CD14-positive monocyte (primary cell): ENCODE data around the gene RGS9. TPM values are rescaled to one million over a fixed set of nuclear protein-coding genes. Genes with fewer than 3 reads are reported as not detected.

Experiments used
- DNase-seq, 3 donors: peaks; one replicate each; pipeline ENCODE4 v3.0.0-alpha.2; 2011 to 2022
- H2AFZ ChIP-seq: 2 replicates; pipeline ENCODE4 v1.6.0; 2012; ENCODE audit warnings: mild to moderate bottlenecking, low read depth, low read length, inconsistent platforms; ENCODE audit not compliant: insufficient read depth, poor library complexity, severe bottlenecking
- H3K27ac ChIP-seq, 2 donors: 1 replicate in 1 of 2; 2 replicates in 1 of 2; pipeline ENCODE4 v1.5.1; 2012 to 2013; ENCODE audit warnings: low read length in 2 of 2, control low read depth in 1 of 2, inconsistent platforms in 1 of 2, low read depth in 1 of 2, mild to moderate bottlenecking in 1 of 2
- H3K27me3 ChIP-seq, 2 donors: one replicate each; pipeline versions ENCODE4 v1.6.0 to v1.6.1; 2011 to 2013; ENCODE audit warnings: low read length in 2 of 2; ENCODE audit not compliant: control insufficient read depth in 2 of 2, insufficient read depth in 2 of 2
- H3K36me3 ChIP-seq, 2 donors: replicated peaks in 1 of 2; 1 replicate in 1 of 2; 2 replicates in 1 of 2; pipeline versions ENCODE4 v1.5.1 to v1.6.1; 2012 to 2013; ENCODE audit warnings: low read length in 2 of 2, control low read depth in 1 of 2, inconsistent platforms in 1 of 2, mild to moderate bottlenecking in 1 of 2; ENCODE audit not compliant: insufficient read depth in 2 of 2, control insufficient read depth in 1 of 2
- H3K4me1 ChIP-seq, 2 donors: 1 replicate in 1 of 2; 2 replicates in 1 of 2; pipeline versions ENCODE4 v1.5.1 to v1.6.1; 2012 to 2013; ENCODE audit warnings: low read length in 2 of 2, control low read depth in 1 of 2, inconsistent platforms in 1 of 2, mild to moderate bottlenecking in 1 of 2, moderate library complexity in 1 of 2; ENCODE audit not compliant: insufficient read depth in 2 of 2, control insufficient read depth in 1 of 2
- H3K4me2 ChIP-seq: replicated peaks from 2 replicates; pipeline ENCODE3; 2012; ENCODE audit warnings: low read length, moderate library complexity, mild to moderate bottlenecking; ENCODE audit not compliant: poor library complexity, severe bottlenecking; ENCODE audit errors: extremely low read depth
- H3K4me3 ChIP-seq, 3 experiments: fragments of 200-600 bp in 1 of 3; sonication (generic) in 1 of 3; replicated peaks in 1 of 3; 1 replicate in 2 of 3; 2 replicates in 1 of 3; pipeline ENCODE4 v1.5.1; 2011 to 2013; ENCODE audit warnings: low read length in 3 of 3, mild to moderate bottlenecking in 3 of 3, control low read depth in 2 of 3, low read depth in 2 of 3, inconsistent platforms in 1 of 3, moderate library complexity in 1 of 3
- H3K79me2 ChIP-seq: 2 replicates; pipeline ENCODE4 v1.6.0; 2012; ENCODE audit warnings: mild to moderate bottlenecking, control low read depth, inconsistent platforms, low read length, moderate library complexity; ENCODE audit not compliant: insufficient read depth
- H3K9ac ChIP-seq: 2 replicates; pipeline ENCODE4 v1.6.0; 2017; ENCODE audit warnings: low read length, mild to moderate bottlenecking; ENCODE audit not compliant: insufficient read depth, poor library complexity, severe bottlenecking
- H3K9me3 ChIP-seq, 2 donors: replicated peaks in 1 of 2; 1 replicate in 1 of 2; 2 replicates in 1 of 2; pipeline versions ENCODE4 v1.5.1 to v1.6.1; 2012 to 2013; ENCODE audit warnings: low read length in 2 of 2, control low read depth in 1 of 2; ENCODE audit not compliant: control insufficient read depth in 1 of 2, insufficient read depth in 1 of 2
- H4K20me1 ChIP-seq: 2 replicates; pipeline ENCODE4 v1.6.0; 2012; ENCODE audit warnings: mild to moderate bottlenecking, low read length, control low read depth, moderate library complexity; ENCODE audit not compliant: insufficient read depth
- H3K27ac Mint-ChIP-seq, 7 donors: one replicate each; pipeline ENCODE4 v1.8.0; 2020; ENCODE audit warnings: mild to moderate bottlenecking in 7 of 7, mixed read lengths in 7 of 7, moderate library complexity in 6 of 7, inconsistent platforms in 2 of 7
- H3K27me3 Mint-ChIP-seq, 3 donors: one replicate each; pipeline ENCODE4 v1.8.0; 2021 to 2022; ENCODE audit warnings: low read depth in 3 of 3, mild to moderate bottlenecking in 3 of 3, mixed read lengths in 3 of 3, moderate library complexity in 3 of 3, inconsistent platforms in 1 of 3
- H3K36me3 Mint-ChIP-seq, 2 donors: one replicate each; pipeline ENCODE4 v1.8.0; 2020; ENCODE audit warnings: mixed read lengths in 2 of 2, inconsistent platforms in 1 of 2, mild to moderate bottlenecking in 1 of 2
- H3K4me1 Mint-ChIP-seq: one replicate; pipeline ENCODE4 v1.8.0; 2020; ENCODE audit warnings: mild to moderate bottlenecking, mixed read lengths
- H3K4me3 Mint-ChIP-seq, 2 donors: one replicate each; pipeline ENCODE4 v1.8.0; 2020; ENCODE audit warnings: mild to moderate bottlenecking in 2 of 2, mixed read lengths in 2 of 2, moderate library complexity in 1 of 2
- H3K9me3 Mint-ChIP-seq, 7 donors: one replicate each; pipeline ENCODE4 v1.8.0; 2020 to 2022; ENCODE audit warnings: mixed read lengths in 7 of 7, mild to moderate bottlenecking in 6 of 7, moderate library complexity in 6 of 7, inconsistent platforms in 2 of 7
- CTCF ChIP-seq: fragments of 200-600 bp; IDR thresholded peaks from one replicate; pipeline ENCODE4 v1.8.0; 2022; ENCODE audit warnings: antibody characterized with exemption, mild to moderate bottlenecking
- WGBS: methylation state at CpG from one replicate; pipeline ENCODE4 v1.1.5; 2013; ENCODE audit warnings: missing lambda C conversion rate; ENCODE audit not compliant: insufficient coverage; 5-methylcytosine and 5-hydroxymethylcytosine counted together
- intact Hi-C, 2 donors: fragments of 100-400 bp; cut with micrococcal nuclease; formaldehyde crosslinking; loops; one replicate each; pipeline versions ENCODE4 v1.15.0 to v1.15.1; 2023
- polyA plus RNA-seq, 3 donors: library from polyadenylated mRNA; depleted of rRNA in 1 of 3; unstranded in 2 of 3; stranded (reverse) in 1 of 3; fragments of 300-500 nt in 2 of 3; fragments of >200 nt in 1 of 3; fragmentation: Illumina TruSeq in 2 of 3; gene quantifications; 1 replicate in 2 of 3; 2 replicates in 1 of 3; pipeline ENCODE4 v1.2.3, GENCODE V29; 2012 to 2021

The RGS9 gene
- polyA plus RNA-seq, 3 donors: 0.08 TPM; not detected in 2

- intact Hi-C loops: no loop called here
- Histone ChIP-seq H3K4me3 (no peak overlapping the region), H3K9ac (no peak overlapping the region), H3K79me2 (no peaks in the 10 kb centered on the region), H4K20me1 (no peaks in the 10 kb centered on the region), H3K27me3 (peaks cover 8 to 25% of the 10 kb centered on the region in 2 donors), H3K9me3 (no peaks in the 10 kb centered on the region), H3K36me3 (no peaks in the 10 kb centered on the region), H2AFZ (no peak overlapping the region), H3K4me2 (no peak overlapping the region), H3K27ac (no peak overlapping the region), H3K4me1 (peaks cover 5 to 6% of the 10 kb centered on the region in 2 donors)
- Mint-ChIP-seq H3K9me3 (peaks cover 0 to 2% (median 0%) of the 10 kb centered on the region in 7 donors), H3K36me3 (no peaks in the 10 kb centered on the region), H3K4me3 (no peak overlapping the region), H3K4me1 (peaks cover 8% of the 10 kb centered on the region), H3K27me3 (peaks cover 29 to 54% (median 33%) of the 10 kb centered on the region in 3 donors), H3K27ac (no peak overlapping the region)
- no peak for DNase-seq
- no CpG with 5 or more reads among the region's 2 CpGs for WGBS
- no peak for TF ChIP-seq CTCF
These were observed 5.1 kb downstream of the RGS9 start for GRCh38 chr17:65142247-65142646.

- H3K4me3 Mint-ChIP-seq: no peak overlapping the region
- no peaks in the 10 kb centered on the region for H3K4me1 Mint-ChIP-seq
- H3K27ac ChIP-seq: no peak overlapping the region
- H3K79me2 ChIP-seq: no peaks in the 10 kb centered on the region
- TF ChIP-seq CTCF: no peak
- no peak overlapping the region for H3K9ac ChIP-seq
- H3K4me2 ChIP-seq: no peak overlapping the region
- H3K27ac Mint-ChIP-seq: no peak overlapping the region
- WGBS: 88% methylated on average over 17 of the region's 21 CpGs
- no peak for DNase-seq
- no peak overlapping the region for H3K4me3 ChIP-seq
- H3K36me3 ChIP-seq: no peaks in the 10 kb centered on the region
- peaks cover 0 to 5% (median 0%) of the 10 kb centered on the region in 7 donors for H3K9me3 Mint-ChIP-seq
- H3K36me3 Mint-ChIP-seq: no peaks in the 10 kb centered on the region
- H3K27me3 Mint-ChIP-seq: peaks cover 14 to 37% (median 19%) of the 10 kb centered on the region in 3 donors
- H3K4me1 ChIP-seq: no peaks in the 10 kb centered on the region
- no peak overlapping the region for H2AFZ ChIP-seq
- H4K20me1 ChIP-seq: no peaks in the 10 kb centered on the region
- H3K9me3 ChIP-seq: no peaks in the 10 kb centered on the region
- intact Hi-C loops: no loop called here
- peaks cover 0 to 8% of the 10 kb centered on the region in 2 donors for H3K27me3 ChIP-seq
These were observed 6.9 kb downstream of the RGS9 start for GRCh38 chr17:65143889-65144604.
